ENCODE measurements around the gene AGRP. TPM values are rescaled to one million over a fixed set of nuclear protein-coding genes. Genes with fewer than 3 reads are reported as not detected.

The AGRP gene
- total and polyA plus RNA-seq, 9 donors, result not detected

DNA sequence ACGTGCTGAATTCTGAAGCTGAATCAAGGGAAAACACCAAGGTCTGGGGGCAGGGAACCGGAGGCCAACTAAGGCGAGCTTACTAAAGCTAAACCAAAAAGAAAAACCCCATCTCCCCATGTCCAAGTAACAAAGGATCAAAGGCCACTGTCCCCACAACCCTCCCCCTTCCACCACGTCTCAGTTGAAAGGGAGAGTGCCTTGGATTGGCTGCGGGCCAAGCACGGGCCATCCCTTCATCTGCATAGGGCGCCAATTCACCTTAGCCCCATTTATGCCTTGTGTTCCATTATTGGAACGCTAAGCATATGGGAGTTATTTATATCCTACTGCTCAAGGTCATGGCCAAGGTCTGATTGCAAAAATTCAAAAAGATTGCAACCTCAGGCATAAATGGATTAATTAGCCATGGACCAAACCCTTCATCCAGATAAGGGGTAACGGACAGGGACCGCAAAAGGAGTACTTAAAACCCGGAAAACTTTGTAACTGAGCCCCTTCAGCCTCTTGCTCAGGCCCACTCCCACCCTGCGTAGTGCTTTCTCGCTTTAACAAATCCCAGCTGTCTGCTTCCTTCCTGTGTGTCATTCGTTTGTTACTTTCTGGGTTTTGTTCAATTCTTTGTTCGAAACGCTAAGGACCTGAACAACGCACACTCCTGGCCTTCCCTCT is 1.6 kb downstream of the AGRP start:
- Histone ChIP-seq H3K4me3 (ENCODE audit: low read length) (peak overlapping the region; percentile 94), H3K36me3 (ENCODE audit: control insufficient read depth, insufficient read depth, low read length) (peaks cover 11% of the 10 kb centered on the region), H3K4me1 (ENCODE audit: control insufficient read depth, insufficient read depth, low read length) (peaks cover 29% of the 10 kb centered on the region), H3K27me3 (ENCODE audit: control insufficient read depth, insufficient read depth, low read length) (no peaks in the 10 kb centered on the region), H3K27ac (ENCODE audit: low read length) (peak overlapping the region; percentile 92), H3K9me3 (replicated peaks; ENCODE audit: control insufficient read depth, low read depth, low read length) (no peaks in the 10 kb centered on the region)
- 8% methylated on average over 12 of the region's 17 CpGs for WGBS (ENCODE audit: insufficient coverage)
- DNase-seq, result peak; percentile 54

DNA sequence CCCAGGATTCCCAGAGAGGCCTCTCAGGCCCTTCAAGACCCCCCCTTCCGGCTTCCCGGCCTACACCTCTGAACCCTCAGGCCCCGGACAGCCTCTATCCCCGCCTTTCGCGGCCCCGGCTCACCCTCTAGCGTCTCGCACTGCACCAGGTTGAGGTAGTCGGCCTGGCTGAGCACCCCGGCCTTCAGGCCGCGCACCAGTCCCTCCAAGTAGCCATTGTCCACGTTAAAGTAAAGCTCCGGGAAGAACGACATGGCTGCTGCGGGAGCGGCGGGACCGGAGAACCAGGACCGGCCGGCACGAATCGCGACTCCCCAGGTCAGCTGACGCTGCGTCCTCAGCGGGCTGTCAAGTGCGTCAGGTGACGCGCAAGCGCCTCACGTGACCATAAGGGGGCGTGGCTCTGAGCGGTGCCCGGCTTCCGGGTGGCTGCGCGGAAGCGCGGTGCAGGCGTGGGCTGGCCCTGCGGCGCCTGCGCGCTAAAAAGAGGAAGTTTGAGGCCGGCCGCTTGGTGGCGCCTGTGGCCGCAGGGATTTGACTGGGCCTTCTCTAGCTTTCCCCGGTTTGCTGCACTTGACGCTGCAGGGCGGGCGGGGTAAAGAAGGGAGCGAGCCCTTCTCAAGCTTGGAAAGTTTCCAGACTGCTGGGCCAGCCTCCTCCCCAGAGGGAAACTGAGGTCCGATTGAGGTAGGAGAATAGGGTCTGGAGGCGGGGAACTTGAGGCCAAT is 2.4 kb downstream of the AGRP start, which contains the start of gene ATP6V0D1:
ATP6V0D1 (minus strand) TSS at position 325 of the 728 bp plus-strand sequence; CDS start at position 254, 71 bp downstream.
- no peaks in the 10 kb centered on the region for H3K27me3 ChIP-seq (ENCODE audit: control insufficient read depth, insufficient read depth, low read length)
- H3K36me3 ChIP-seq (ENCODE audit: control insufficient read depth, insufficient read depth, low read length), result peaks cover 11% of the 10 kb centered on the region
- peak within 1 kb of the TSS; percentile 94 for H3K4me3 ChIP-seq (ENCODE audit: low read length)
- peak within 1 kb of the TSS; percentile 92 for H3K27ac ChIP-seq (ENCODE audit: low read length)
- WGBS (ENCODE audit: insufficient coverage), result under 1% methylated on average over 56 of the region's 57 CpGs
- DNase-seq, result peak; percentile 99
- peaks cover 29% of the 10 kb centered on the region for H3K4me1 ChIP-seq (ENCODE audit: control insufficient read depth, insufficient read depth, low read length)
- no peaks in the 10 kb centered on the region for H3K9me3 ChIP-seq (replicated peaks; ENCODE audit: control insufficient read depth, low read depth, low read length)

DNA sequence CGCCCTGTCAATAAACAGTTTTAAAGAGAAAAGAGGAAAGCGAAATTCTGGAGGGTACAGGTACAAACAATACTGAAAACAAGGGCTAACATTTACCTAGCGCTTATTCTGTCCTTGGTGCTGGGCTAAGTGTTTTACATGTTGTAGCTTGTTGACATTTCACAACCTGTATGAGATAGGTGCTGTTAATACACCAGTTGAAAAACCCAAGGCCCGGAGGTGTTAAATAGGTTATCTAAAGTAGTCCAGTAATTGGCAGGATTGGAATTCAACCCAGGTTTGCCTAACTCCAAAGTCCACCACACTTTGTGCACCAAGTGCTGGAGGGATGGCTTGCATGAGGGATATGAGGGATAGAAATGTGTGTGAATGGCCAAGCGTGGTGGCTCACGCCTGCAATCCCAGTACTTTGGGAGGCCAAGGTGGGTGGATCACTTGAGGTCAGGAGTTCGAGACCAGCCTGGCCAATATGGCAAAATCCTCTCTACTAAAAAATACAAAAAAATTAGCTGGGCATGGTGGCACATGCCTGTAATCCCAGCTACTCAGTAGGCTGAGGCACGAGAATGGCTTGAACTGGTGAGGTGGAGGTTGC is 5.3 kb downstream of the AGRP start:
- Histone ChIP-seq H3K27ac (ENCODE audit: low read length) (no peak overlapping the region), H3K4me1 (ENCODE audit: control insufficient read depth, insufficient read depth, low read length) (peaks cover 29% of the 10 kb centered on the region), H3K4me3 (ENCODE audit: low read length) (no peak overlapping the region), H3K9me3 (replicated peaks; ENCODE audit: control insufficient read depth, low read depth, low read length) (no peaks in the 10 kb centered on the region), H3K27me3 (ENCODE audit: control insufficient read depth, insufficient read depth, low read length) (no peaks in the 10 kb centered on the region), H3K36me3 (ENCODE audit: control insufficient read depth, insufficient read depth, low read length) (no peaks in the 10 kb centered on the region)
- no peak for DNase-seq
- 95% methylated on average over 3 of the region's 8 CpGs for whole genome bisulfite sequencing (ENCODE audit: insufficient coverage)

DNA sequence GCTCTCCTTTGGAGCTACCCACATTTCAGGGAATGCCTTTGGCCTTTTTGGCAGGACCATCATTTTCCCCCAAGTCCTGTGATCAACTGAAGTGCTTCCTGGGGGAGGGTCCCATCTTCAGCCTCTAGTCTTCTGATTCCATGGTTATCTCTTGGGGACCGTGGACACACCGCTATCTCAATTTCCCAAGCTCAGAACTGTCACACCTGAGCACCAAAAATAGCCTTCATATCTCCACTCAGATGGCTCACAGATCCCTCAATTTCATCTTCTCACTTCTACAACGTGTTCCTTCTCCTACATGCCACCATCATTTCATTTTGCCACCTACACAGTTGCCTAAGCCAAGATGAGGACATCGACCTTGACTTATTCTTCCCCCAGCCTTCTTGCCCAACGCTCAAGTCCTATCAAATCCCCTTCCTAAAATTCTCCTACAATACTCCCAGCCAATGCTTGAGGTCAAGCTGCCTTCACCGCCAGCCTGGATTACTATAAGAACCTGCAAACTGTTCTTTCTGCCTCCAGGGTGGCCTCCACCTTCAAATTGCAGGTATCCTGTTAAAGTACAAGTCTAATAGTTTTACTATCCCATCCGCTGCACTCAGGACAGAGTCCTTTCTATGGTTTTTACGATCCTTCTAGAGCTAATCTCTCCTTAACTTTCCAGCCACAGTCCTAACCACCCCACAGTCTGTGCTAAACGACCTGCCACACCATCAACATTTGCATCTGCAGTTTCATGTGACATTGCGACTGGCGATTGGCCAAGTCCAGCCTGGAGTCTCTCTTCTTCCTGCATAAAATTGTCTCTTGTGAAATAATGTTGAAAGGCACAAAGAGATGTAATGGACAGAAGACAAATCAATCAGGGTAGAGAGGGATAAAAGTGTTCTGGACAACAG is 8.5 kb downstream of the AGRP start:
- peaks cover 26% of the 10 kb centered on the region for H3K4me1 ChIP-seq (ENCODE audit: control insufficient read depth, insufficient read depth, low read length)
- 92% methylated on average over 8 of the region's 11 CpGs for WGBS (ENCODE audit: insufficient coverage)
- no peak for DNase-seq

DNA sequence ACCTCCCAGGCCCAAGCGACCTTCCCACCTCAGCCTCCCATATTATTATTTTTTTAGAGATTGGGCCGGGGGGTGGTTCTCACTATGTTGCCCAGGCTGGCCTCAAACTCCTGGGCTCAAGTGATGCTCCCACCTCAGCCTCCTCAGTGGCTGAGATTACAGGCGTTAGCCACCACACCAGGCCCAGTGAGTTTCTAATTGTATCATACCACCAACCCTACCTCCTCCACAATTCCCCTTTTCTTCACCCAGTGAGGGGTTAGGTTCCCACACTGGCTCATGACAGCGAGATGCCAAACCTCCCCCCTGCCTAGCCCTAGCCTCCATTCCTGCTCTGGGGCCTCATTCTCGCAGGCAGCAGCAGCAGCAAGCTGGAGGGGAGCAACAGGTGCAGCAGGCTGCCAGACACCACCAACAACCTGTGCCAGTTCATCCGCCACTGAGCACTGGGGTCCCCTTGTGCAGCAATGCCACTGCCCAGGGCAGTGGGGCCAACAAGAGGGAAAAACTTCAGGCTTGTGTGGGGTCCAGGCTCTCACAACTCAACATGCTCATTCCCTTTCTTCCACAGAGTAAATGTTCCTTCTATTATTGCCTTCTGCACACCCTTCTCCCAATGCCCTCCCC is 11.5 kb downstream of the AGRP start:
- Histone ChIP-seq H3K4me1 (ENCODE audit: control insufficient read depth, insufficient read depth, low read length) (peaks cover 40% of the 10 kb centered on the region), H3K27ac (ENCODE audit: low read length) (no peak overlapping the region), H3K36me3 (ENCODE audit: control insufficient read depth, insufficient read depth, low read length) (no peaks in the 10 kb centered on the region), H3K4me3 (ENCODE audit: low read length) (no peak overlapping the region), H3K9me3 (replicated peaks; ENCODE audit: control insufficient read depth, low read depth, low read length) (no peaks in the 10 kb centered on the region), H3K27me3 (ENCODE audit: control insufficient read depth, insufficient read depth, low read length) (no peaks in the 10 kb centered on the region)
- DNase-seq, result no peak
- WGBS (ENCODE audit: insufficient coverage), result 81% methylated on average over 4 of the region's 6 CpGs

More for the DNA sequence above, 8.5 kb downstream of the AGRP start:
- Histone ChIP-seq H3K36me3 (ENCODE audit: control insufficient read depth, insufficient read depth, low read length) (no peaks in the 10 kb centered on the region), H3K9me3 (replicated peaks; ENCODE audit: control insufficient read depth, low read depth, low read length) (no peaks in the 10 kb centered on the region), H3K4me3 (ENCODE audit: low read length) (no peak overlapping the region), H3K27me3 (ENCODE audit: control insufficient read depth, insufficient read depth, low read length) (no peaks in the 10 kb centered on the region), H3K27ac (ENCODE audit: low read length) (no peak overlapping the region)

DNA sequence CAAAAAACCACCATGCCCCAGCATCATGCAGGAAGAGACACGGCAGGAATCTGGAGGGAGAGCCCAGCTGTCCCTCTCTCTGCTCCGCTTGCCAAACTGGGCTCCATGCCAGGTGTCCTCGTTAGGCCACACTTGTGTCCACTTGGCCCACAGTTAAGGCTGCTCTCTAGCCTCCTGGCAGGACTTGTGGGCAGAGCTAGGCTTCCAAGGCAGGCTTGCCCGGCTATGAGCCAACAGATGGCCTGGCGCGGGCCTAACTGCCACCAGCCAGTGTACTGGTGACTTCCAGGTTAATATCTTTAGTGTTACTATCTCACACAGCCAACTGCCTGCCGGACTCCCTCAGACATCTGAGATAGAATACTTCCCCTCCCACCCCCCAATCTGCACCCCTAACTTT is 13.0 kb downstream of the AGRP start:
- H3K36me3 ChIP-seq (ENCODE audit: control insufficient read depth, insufficient read depth, low read length), result no peaks in the 10 kb centered on the region
- peak overlapping the region; percentile 15 for H3K27ac ChIP-seq (ENCODE audit: low read length)
- H3K9me3 ChIP-seq (replicated peaks; ENCODE audit: control insufficient read depth, low read depth, low read length), result no peaks in the 10 kb centered on the region
- H3K4me1 ChIP-seq (ENCODE audit: control insufficient read depth, insufficient read depth, low read length), result peaks cover 46% of the 10 kb centered on the region
- WGBS (ENCODE audit: insufficient coverage), result 49% methylated on average over 7 of the region's 7 CpGs
- DNase-seq, result peak; percentile 93
- H3K4me3 ChIP-seq (ENCODE audit: low read length), result no peak overlapping the region
- no peaks in the 10 kb centered on the region for H3K27me3 ChIP-seq (ENCODE audit: control insufficient read depth, insufficient read depth, low read length)

DNA sequence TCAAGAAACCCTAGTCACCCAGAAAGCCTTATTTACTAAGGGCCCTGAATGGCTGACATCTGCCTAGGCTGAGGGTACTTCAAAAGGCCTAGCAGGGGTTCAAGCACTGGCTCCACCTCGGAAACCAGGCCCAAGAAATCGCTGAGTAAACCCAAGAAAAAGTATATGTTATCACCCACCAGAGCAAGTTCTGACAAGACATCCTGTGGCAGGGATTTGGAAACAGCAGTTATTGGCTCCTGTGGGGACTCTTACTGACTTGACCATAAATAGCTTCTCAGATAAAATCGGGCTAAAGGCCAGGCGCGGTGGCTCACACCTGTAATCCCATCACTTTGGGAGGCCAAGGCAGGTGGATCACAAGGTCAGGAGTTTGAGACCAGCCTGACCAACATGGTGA is 14.6 kb downstream of the AGRP start:
- H3K27me3 ChIP-seq (ENCODE audit: control insufficient read depth, insufficient read depth, low read length), result no peaks in the 10 kb centered on the region
- H3K27ac ChIP-seq (ENCODE audit: low read length), result no peak overlapping the region
- WGBS (ENCODE audit: insufficient coverage), result 88% methylated on average over 5 of the region's 5 CpGs
- no peak overlapping the region for H3K4me3 ChIP-seq (ENCODE audit: low read length)
- peaks cover 50% of the 10 kb centered on the region for H3K4me1 ChIP-seq (ENCODE audit: control insufficient read depth, insufficient read depth, low read length)
- no peaks in the 10 kb centered on the region for H3K36me3 ChIP-seq (ENCODE audit: control insufficient read depth, insufficient read depth, low read length)
- no peak for DNase-seq
- H3K9me3 ChIP-seq (replicated peaks; ENCODE audit: control insufficient read depth, low read depth, low read length), result no peaks in the 10 kb centered on the region

DNA sequence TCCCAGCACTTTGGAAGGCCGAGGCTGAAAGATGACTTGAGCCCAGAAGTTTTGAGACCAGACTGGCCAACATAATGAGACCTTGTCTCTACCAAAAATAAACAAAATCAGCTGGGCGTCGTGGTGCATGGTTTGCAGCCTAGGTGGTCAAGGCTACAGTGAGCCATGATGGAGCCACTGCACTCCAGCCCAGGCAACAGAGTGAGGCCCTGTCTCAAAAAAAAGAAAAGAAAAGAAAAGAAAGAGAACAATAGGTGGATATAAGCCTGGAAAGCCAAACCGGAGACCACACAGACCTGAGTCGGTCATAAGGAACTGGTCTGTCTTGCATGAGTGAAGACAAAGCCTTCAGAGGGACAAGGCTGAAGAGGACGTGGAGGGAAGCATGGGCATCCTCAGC is 16.8 kb downstream of the AGRP start:
- no peaks in the 10 kb centered on the region for H3K36me3 ChIP-seq (ENCODE audit: control insufficient read depth, insufficient read depth, low read length)
- DNase-seq, result no peak
- no peak overlapping the region for H3K4me3 ChIP-seq (ENCODE audit: low read length)
- 83% methylated on average over 5 of the region's 6 CpGs for WGBS (ENCODE audit: insufficient coverage)
- H3K27me3 ChIP-seq (ENCODE audit: control insufficient read depth, insufficient read depth, low read length), result no peaks in the 10 kb centered on the region
- H3K4me1 ChIP-seq (ENCODE audit: control insufficient read depth, insufficient read depth, low read length), result peaks cover 57% of the 10 kb centered on the region
- H3K9me3 ChIP-seq (replicated peaks; ENCODE audit: control insufficient read depth, low read depth, low read length), result no peaks in the 10 kb centered on the region
- no peak overlapping the region for H3K27ac ChIP-seq (ENCODE audit: low read length)

DNA sequence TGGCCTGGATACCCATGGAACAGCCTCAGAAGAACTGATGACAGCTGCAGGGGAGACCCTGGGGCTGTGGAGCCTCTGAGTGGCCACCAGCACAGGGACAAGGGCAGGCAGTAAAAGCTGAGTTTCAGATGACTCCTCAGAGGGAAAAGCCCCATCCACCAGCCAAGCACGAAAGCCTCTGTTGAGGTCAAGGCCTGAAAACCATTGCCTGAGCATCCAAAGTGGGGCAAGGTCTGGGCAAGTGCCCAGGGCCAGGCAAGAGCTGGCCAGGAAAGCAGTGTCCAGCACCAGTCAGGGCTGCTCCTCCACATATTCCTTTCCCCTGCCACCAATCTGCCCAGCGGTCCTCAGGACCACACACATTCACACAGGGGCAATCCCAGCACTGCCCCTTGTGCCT is 18.8 kb downstream of the AGRP start:
- H3K27ac ChIP-seq (ENCODE audit: low read length), result no peak overlapping the region
- no peaks in the 10 kb centered on the region for H3K9me3 ChIP-seq (replicated peaks; ENCODE audit: control insufficient read depth, low read depth, low read length)
- no peak overlapping the region for H3K4me3 ChIP-seq (ENCODE audit: low read length)
- peaks cover 61% of the 10 kb centered on the region for H3K4me1 ChIP-seq (ENCODE audit: control insufficient read depth, insufficient read depth, low read length)
- no peak for DNase-seq
- 79% methylated on average over 2 of the region's 2 CpGs for WGBS (ENCODE audit: insufficient coverage)
- peaks cover 3% of the 10 kb centered on the region for H3K36me3 ChIP-seq (ENCODE audit: control insufficient read depth, insufficient read depth, low read length)
- H3K27me3 ChIP-seq (ENCODE audit: control insufficient read depth, insufficient read depth, low read length), result no peaks in the 10 kb centered on the region

Measured in muscle of leg (tissue), 11 donors.